Spleen (tissue), 7 donors: ENCODE results near the gene LCP2.

Experiments used
- CTCF ChIP-seq, 11 experiments: fragments of 200-600 bp in 7 of 11; fragments of 450-650 bp in 4 of 11; sonication (generic) in 4 of 11; IDR thresholded peaks in 8 of 11; conservative IDR thresholded peaks in 3 of 11; 1 replicate in 7 of 11; 2 replicates in 4 of 11; pipeline versions ENCODE4 v1.4.0 to v1.8.0; 2016 to 2021; ENCODE audit warnings: antibody characterized with exemption in 11 of 11, inconsistent platforms in 4 of 11, mild to moderate bottlenecking in 1 of 11
- POLR2A ChIP-seq, 3 donors: fragments of 450-650 bp; IDR thresholded peaks; one replicate each; pipeline ENCODE4 v1.5.1; 2017; ENCODE audit warnings: antibody characterized with exemption in 3 of 3, mild to moderate bottlenecking in 1 of 3
- POLR2AphosphoS5 ChIP-seq, 3 donors: sonication (generic); formaldehyde crosslinking; IDR thresholded peaks; one replicate each; pipeline ENCODE4 v1.5.1; 2017; ENCODE audit warnings: antibody characterized with exemption in 3 of 3
- donor health status: DM: no; HTN: no; CAD: no; lungs with moderate emphysema.
- donor health status: DM: no; HTN: no; CAD: no.
- donor health status: DM: no; HTN: no; CAD: no.

- no peak for TF ChIP-seq POLR2A (IDR thresholded peaks at IDR 0.05)
- TF ChIP-seq CTCF (IDR thresholded peaks at IDR 0.05 in 8 of 11, conservative IDR thresholded peaks at IDR 0.05 in 3 of 11) = no peak
- peak in 1 of 3 donors; percentile 11 for TF ChIP-seq POLR2AphosphoS5 (IDR thresholded peaks at IDR 0.05)
These were observed 45.5 kb downstream of the LCP2 start for GRCh38 chr5:170252109-170252508.
